Dermis microvascular lymphatic vessel endothelial cell (primary cell): ENCODE results near the gene PWWP2B. TPM values are rescaled to one million over a fixed set of nuclear protein-coding genes. Genes with fewer than 3 reads are reported as not detected.

ENCODE experiments used
- total RNA-seq: library from RNA; depleted of rRNA; stranded (reverse); fragments of >200 nt; gene quantifications from 2 replicates; pipeline ENCODE4 v1.2.1, GENCODE V29; 2014

Gene PWWP2B
- total RNA-seq, 1 donor from 2014 or later: 9.4 TPM

Other genes with a start within 250 kb of the PWWP2B start
- gene DPYSL4, start 210.3 kb upstream of the PWWP2B start, total RNA-seq: 5.6 and 5.8 TPM in 2 replicates
- 8.6 and 10.0 TPM in 2 replicates for gene STK32C, start 89.2 kb upstream of the PWWP2B start, total RNA-seq
- 5.0 and 7.1 TPM in 2 replicates for gene LRRC27, start 65.0 kb upstream of the PWWP2B start, total RNA-seq
- gene INPP5A, start 140.6 kb downstream of the PWWP2B start, total RNA-seq: 20.9 and 22.3 TPM in 2 replicates